ELR (cell line): ENCODE measurements around the gene GPR135.
A peak's percentile ranks its signal among the peaks of the same experiment; 100 is the strongest.
"Not testable (repeated sequence)": the region's sequence is repeated elsewhere in the genome, so short reads cannot be mapped to it uniquely, and the experiment has no call there.

Experiments used
- DNase-seq: peaks from one replicate; pipeline ENCODE4 v3.0.0-alpha.2; 2015; ENCODE audit warnings: low read depth

The GPR135 gene

DNA sequence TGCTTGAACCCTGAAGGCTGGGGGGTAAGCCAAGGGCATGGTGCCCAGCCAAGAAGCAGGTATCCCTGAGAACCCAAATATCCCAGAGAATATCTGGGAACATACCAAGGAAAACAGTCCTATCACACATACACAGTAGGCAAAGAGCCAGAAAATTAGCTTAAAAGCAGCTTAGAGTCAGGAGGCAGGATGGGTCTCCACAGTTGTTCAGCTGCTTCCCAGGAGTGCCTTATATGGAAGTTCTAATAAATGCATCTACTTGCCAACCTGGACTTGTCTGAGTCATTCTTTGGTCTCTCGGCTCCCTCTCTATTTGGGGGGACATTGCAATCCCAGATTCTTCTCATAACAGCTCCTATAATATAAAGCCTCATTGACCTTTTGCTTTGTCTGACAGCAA, 9.0 kb upstream of the GPR135 start:
- DNase-seq = peak; percentile 8

DNA sequence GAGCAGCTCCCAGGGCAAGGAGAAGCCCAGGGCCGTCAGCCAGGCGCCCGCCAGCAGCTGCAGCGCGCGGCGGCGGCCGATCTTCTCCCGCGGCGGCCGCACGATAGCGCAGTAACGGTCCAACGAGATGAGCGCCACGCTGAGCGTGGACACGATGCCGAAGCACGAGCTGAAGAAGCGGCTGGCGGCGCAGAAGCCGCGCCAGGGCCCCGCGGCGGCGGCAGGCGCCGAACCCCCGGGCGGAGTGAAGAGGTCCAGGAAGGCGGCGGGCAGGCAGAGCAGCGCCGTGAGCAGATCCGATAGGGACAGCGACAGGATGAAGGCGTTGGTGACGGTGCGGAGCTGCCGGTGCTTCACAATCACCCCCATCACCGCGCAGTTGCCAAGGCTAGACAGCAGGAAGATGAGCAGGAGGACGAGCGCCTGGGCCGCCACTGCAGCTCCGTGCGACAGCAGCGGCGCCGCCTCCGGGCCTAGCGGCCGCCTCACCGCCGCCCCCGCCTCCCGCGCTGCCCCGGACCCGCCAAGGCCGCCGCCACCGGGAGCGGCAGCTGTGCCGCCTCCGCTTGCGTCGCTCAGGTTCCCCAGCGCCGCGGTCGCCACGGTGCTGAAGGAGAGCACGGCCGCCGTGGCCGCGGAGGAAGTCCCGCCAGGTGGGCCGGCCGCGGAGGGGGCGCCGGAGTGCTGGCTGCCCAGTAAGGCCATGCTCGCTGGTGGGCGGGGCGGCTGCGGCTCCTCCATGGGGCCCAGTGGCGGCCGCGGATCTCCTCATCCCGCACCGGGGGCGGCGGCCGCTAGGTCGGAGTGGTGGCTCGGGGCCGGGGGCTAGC, 479 bp downstream of the GPR135 start:
- peak; percentile 61 for DNase-seq

DNA sequence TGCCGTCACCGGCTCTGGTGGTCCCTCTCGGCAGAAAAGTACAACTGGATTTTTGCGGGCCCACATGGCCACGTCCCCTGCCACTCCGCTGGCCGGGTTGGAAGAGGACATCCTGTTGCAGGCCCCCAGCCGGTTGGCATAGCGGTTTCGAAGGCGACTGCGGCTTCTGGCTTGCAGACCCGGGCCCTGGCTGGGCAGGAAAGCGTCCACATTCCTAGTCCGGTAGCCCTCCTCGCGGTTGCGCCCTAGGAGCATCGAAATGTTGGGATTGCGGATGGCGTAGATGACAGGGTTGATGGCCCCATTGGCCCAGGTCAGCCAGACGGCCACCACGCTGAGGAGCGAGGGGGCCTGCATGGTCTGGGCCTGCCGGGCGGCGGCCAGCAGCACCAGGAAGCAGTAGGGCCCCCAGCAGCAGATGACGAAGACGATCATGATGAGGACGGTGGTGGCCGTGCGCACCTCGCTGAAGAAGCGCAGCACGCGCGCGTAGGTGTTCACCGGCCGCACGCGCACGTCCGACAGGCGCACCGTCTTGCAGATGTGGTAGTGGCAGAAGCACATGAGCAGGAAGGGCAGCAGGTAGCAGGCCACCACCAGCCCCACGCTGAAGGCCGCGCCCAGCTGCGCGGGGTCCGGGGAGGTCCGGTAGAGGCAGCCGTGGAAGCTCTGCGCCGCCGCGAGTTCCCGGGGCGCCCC, 1.2 kb downstream of the GPR135 start:
- DNase-seq = no peak

DNA sequence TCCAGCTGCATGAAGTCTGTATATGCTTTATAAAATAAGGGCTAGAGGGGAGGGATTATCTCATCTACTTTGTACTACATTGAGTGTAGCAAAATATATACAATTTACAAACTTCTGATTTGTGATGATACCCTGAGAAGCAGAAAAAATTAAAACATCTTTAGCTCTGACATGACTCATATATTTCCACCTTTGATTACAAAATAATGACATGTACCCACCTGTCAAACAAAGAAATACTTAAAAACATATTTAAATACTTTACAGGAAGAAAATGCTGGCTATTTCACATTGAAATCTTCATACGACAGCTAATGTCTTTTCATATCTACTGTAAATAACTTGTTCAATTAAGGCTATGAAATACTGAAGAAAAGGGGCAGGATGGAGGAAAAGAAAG, 3.3 kb downstream of the GPR135 start:
- DNase-seq = no peak

DNA sequence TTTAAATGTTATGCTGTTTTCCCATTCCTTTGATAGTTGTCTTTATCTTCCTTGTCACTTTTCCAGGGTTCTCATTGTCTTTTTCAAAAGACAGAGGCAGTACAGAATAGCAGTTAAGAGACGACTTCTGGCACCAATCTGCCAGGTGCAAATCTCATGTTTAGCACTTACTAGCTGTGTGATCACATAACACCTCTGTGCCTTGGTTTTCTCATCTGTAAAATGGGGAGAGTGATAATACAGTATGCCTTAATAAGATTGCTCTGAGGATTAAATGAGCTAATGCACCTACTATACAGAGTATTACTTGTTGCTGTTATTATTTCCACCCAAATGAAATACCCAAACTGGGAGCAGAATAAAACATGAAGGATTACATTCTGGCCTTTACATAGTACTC, 4.8 kb downstream of the GPR135 start:
- no peak for DNase-seq

GRCh38 chr14:59458486-59458885, 6.7 kb downstream of the GPR135 start:
- no peak for DNase-seq

DNA sequence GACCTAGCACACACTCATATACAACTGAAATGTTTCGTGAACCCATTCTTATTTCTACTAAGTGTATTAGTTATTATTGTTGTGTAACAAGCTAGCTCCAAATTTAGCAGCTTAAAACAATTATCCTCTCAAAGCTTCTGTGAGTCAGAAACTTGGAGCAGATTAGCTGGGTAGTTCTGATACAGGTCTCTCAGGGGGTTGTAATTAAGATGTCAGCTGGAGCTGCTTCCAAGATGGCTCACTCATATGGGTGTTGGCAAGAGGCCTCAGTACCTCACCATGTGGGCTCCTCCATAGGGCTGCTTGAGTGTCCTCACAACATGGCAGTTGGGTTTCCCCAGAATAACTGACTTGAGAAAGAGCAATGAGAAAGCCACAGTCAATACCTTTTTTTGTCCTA, 9.8 kb downstream of the GPR135 start:
- DNase-seq = no peak

DNA sequence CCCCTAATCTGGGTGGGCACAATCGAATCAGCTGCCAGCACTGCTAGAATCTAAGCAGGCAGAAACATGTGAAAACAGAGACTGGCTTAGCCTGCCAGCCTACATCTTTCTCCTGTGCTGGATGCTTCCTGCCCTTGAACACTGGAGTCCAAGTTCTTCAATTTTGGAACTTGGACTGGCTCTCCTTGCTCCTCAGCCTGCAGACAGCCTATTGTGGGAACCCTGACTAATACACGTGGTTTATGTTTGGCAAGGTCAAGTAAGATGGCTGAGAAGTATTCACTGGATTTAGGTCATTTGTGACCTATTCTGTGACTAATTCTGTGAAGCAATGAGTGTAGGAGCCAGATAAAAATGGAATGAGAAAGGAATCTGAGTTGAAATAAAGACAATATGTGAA, 11.0 kb downstream of the GPR135 start:
- DNase-seq = peak; percentile 91

- no peak for DNase-seq
Measured at GRCh38 chr14:59451849-59452248, 13.3 kb downstream of the GPR135 start.

- DNase-seq = no peak
Measured at GRCh38 chr14:59450716-59451115, 14.5 kb downstream of the GPR135 start.

DNA sequence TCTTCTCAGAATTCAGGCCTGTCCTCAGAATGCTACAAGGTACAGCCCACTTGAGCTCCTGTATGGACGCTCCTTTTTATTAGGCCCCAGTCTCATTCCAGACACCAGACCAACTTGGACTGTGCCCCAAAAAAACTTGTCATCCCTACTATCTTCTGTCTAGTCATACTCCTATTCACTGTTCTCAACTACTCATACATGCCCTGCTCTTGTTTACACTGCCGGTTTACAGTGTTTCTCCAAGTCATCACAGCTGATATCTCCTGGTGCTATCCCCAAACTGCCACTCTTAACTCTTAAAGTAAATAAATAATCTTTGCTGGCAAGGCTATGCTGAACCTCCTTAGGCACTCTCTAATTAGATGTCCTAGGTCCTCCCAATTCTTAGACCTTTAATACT, 16.5 kb downstream of the GPR135 start:
- DNase-seq = not testable (repeated sequence)

GRCh38 chr14:59439256-59439965, 25.8 kb downstream of the GPR135 start:
- no peak for DNase-seq

DNA sequence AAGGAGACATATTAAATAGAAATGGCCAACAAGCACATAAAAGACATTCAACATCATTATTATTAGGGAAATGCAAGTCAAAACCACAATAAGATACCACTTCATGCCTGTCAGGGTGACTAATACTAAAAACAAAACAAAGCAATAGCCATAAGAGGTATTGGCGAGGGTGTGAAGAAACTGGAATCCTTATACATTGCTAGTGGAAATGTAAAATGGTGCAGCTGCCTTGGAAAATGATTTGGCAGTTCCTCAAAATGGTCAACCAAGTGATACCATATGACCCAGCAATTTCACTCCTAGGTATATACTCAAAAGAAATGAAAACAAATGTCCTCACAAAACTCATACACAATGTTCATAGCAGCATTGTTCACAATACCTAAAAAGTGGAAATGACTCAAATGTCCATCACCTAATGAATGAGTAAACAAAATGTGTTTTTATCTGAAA, 27.0 kb downstream of the GPR135 start:
- peak; percentile 70 for DNase-seq

DNA sequence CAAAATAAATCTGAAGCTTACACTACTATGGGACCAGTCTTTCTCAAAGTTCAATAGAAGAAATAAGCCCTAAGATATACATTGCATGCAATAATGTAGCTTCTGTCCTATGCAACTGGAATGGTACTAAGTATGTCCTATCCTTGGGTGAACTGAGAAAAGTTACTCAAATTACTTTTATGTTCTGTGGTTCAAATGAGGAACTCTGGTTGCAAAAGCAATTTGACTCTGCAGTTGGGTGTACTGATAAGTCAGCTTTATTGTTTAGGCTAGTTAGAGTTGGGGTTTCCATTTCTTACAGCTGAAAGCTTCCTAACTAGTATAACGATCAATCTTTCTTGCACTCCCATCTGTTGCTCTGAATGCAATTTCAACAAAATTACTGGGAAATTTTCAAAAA, 29.2 kb downstream of the GPR135 start:
- no peak for DNase-seq

GRCh38 chr14:59435101-59435500, 30.1 kb downstream of the GPR135 start:
- no peak for DNase-seq

GRCh38 chr14:59429790-59430189, 35.4 kb downstream of the GPR135 start:
- DNase-seq = no peak

DNA sequence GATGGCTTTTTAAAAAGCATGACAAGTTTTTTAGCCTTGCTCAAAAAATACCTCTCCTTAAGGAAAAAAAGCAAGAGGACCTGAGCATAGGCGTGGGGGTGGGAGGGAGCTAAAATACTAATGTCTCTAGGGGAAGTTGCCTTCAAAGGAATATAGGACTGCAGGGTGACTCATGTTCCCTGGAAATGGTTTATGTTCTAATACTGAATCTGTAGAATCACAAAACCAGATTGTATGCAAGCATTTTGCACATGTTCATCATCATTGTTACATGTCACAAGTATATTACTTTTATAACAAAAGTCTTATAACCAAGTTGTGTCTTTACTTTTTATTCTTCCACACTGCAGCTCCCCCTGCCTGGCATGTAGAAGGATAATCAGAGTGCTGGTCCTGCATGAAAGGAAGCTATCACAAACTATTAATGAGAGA, 36.6 kb downstream of the GPR135 start:
- peak; percentile 66 for DNase-seq

DNA sequence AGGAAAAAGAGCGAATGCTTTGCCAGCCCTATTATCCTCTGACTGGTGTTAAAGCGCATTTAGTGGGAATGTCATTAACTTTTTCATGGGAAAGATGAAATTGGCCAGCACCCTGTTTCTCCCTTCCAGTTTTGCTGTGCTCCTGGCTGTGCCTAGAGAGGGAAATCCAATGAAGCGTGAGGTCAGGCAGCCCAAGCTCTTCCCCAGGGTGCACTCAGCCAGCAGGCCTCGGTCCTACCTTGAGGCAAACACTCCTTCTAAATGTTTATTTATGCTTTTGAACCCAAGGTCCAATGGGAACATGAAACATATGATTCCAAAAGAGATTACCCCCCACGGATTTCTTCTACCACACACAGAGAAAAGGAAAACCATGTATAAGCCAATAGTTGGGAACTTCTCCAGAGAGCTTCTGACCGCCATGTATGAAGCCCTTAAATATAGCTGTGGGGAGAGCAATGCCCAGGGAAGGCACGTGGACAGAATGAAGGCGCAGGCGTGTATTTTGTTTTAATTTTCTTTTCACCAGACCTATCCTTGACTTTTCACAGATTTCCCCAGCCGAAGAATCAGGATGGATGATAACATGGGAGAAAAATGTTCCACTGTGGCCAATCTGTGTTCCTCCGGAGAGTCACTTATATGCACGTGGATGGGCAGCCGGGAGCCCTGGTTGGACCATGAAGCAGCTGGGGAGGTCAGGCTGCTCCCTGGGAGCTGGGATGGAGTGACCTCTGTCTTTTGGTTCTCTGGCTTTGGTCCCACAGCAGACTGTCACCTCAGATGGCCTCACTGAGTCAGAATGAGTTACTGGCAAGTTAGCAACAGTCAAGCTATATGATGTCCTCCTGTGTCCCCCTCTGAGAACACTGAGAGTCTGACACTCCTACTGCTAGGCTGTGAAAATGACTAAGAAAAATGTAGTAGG, 37.3 kb downstream of the GPR135 start:
- DNase-seq = peak; percentile 41

DNA sequence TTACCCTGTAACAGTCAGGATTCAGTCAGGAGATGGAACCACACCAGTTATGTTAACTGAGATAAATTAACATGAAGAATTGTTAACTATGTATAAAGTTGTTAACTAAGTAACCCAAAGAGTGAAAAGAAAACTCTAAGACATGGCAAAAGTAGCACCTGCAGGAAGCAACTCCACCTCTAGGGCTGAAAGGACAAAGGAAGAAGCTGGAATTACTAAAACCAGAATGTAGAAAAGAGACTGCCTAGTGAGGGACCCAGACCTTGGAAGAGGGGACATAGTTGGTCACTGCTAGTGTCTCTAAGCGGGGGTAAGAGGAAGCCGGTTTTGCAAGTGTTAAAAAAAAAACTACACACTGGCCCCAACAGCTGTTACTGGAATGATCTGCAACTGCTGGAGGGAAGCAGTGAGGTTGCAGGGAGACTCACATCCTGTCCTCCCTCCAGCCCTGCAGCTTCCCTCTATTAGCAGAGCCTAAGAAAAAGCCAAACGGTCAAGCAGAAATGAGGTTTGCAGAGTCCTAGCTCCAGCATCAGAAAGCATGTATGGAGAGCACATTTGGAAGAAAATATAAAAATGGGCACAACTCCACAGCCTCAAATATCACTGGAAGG, 39.8 kb downstream of the GPR135 start:
- peak; percentile 63 for DNase-seq

DNA sequence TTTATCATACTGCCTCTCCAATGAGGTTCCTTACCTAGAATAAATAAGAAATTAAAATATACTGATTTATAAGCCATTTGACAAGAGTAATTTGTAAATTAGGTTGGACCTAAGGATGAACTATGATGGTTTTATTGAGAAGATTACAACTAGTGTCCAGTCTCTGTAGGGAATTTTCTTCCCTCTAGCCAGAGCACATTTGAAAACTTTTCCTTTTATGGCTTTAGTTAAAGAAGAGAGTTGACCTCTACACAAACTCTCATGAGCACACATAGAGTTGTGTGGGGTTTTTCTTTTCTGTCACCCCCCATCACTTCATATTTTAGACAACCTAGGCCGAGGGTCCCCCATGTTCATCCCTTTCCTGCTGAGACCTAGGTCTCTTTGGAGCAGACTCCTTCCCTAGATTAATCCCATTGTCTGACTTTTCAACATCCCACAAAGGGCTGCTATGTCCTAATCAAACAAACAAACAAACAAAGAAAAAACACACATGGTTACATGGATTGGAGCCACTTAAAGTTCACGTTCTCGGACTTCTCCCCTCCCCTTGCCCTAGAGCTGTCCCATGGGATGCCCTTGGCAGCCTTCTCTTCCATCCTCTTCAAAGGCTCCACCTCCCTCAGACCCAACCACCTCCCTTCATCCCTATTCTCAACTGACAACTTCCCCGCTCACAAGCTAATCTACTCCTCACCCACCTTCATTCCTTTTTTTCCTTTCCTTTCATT, 40.7 kb downstream of the GPR135 start:
- DNase-seq = no peak
